Smooth muscle cell (in vitro differentiated cells): ENCODE results near the gene SLC66A2. TPM values are rescaled to one million over a fixed set of nuclear protein-coding genes. Genes with fewer than 3 reads are reported as not detected.

Source experiments
- DNase-seq: peaks from one replicate; lab custom pipeline; 2025; ENCODE audit not compliant: unreplicated experiment; lab: John Stamatoyannopoulos, UW
- H2AFZ ChIP-seq: fragments of 200-600 bp; sonication (generic); 2 replicates; pipeline ENCODE4 v1.6.0; 2016; ENCODE audit warnings: antibody characterized with exemption, low read depth, mild to moderate bottlenecking
- H3F3A ChIP-seq: fragments of 200-600 bp; sonication (generic); 2 replicates; pipeline ENCODE4 v1.6.0; 2017; ENCODE audit warnings: antibody characterized with exemption, low read depth
- H3K27ac ChIP-seq: fragments of 200-600 bp; sonication (generic); 2 replicates; pipeline ENCODE4 v1.5.1; 2016; ENCODE audit warnings: low read depth, mild to moderate bottlenecking
- H3K27me3 ChIP-seq: fragments of 200-600 bp; sonication (generic); 2 replicates; pipeline ENCODE4 v1.6.1; 2016; ENCODE audit warnings: low read depth, mild to moderate bottlenecking
- H3K36me3 ChIP-seq: fragments of 200-600 bp; sonication (generic); 2 replicates; pipeline ENCODE4 v1.5.1; 2016; ENCODE audit warnings: low read depth
- H3K4me1 ChIP-seq: fragments of 200-600 bp; sonication (generic); 2 replicates; pipeline ENCODE4 v1.5.1; 2016; ENCODE audit warnings: low read depth
- H3K4me2 ChIP-seq: fragments of 200-600 bp; sonication (generic); 2 replicates; pipeline ENCODE4 v1.6.0; 2016; ENCODE audit warnings: mild to moderate bottlenecking
- H3K4me3 ChIP-seq: fragments of 200-600 bp; sonication (generic); 2 replicates; pipeline ENCODE4 v1.5.1; 2016; ENCODE audit warnings: mild to moderate bottlenecking
- H3K79me2 ChIP-seq: fragments of 200-600 bp; sonication (generic); 2 replicates; pipeline ENCODE4 v1.6.0; 2016; ENCODE audit warnings: low read depth, mild to moderate bottlenecking
- H3K9ac ChIP-seq: fragments of 200-600 bp; sonication (generic); 2 replicates; pipeline ENCODE4 v1.6.0; 2016; ENCODE audit warnings: low read depth
- H3K9me3 ChIP-seq: fragments of 200-600 bp; sonication (generic); replicated peaks from 2 replicates; pipeline ENCODE4 v1.5.1; 2016; ENCODE audit warnings: low read depth
- H4K20me1 ChIP-seq: fragments of 200-600 bp; sonication (generic); 2 replicates; pipeline ENCODE4 v1.6.0; 2016; ENCODE audit warnings: low read depth
- CTCF ChIP-seq: fragments of 200-600 bp; sonication (generic); IDR thresholded peaks from 2 replicates; pipeline ENCODE4 v1.5.1; 2017; ENCODE audit warnings: borderline replicate concordance, mild to moderate bottlenecking, antibody characterized with exemption; ENCODE audit not compliant: insufficient read depth, poor library complexity, severe bottlenecking
- WGBS: methylation state at CpG from one replicate; pipeline ENCODE4 v1.1.7; 2016; ENCODE audit warnings: low lambda C conversion rate; 5-methylcytosine and 5-hydroxymethylcytosine counted together
- polyA plus RNA-seq: library from polyadenylated mRNA; unstranded; fragments of >200 nt; fragmentation: Nextera tagmentation; extraction: Ambion mirVana; gene quantifications from 2 replicates; pipeline ENCODE4 v1.2.1, GENCODE V29; 2016
- total RNA-seq: library from RNA; depleted of rRNA; stranded (reverse); fragments of >200 nt; gene quantifications from 2 replicates; pipeline ENCODE4 v1.2.3, GENCODE V29; 2014

The SLC66A2 gene
- total and polyA plus RNA-seq, 2 experiments from 2014 or later: 23.6 to 37.9 TPM

GRCh38 chr18:79940814-79941472 lies 10.5 kb downstream of the SLC66A2 start:
- no peak overlapping the region for H3K9ac ChIP-seq
- no peak for TF ChIP-seq CTCF
- no peak for DNase-seq
- peaks cover 96% of the 10 kb centered on the region for H4K20me1 ChIP-seq
- WGBS: 95% methylated on average over 17 of the region's 17 CpGs
- no peak overlapping the region for H3K4me3 ChIP-seq
- no peaks in the 10 kb centered on the region for H3F3A ChIP-seq
- peaks cover 69% of the 10 kb centered on the region for H3K79me2 ChIP-seq
- H3K27me3 ChIP-seq: no peaks in the 10 kb centered on the region
- no peaks in the 10 kb centered on the region for H3K4me1 ChIP-seq
- H3K4me2 ChIP-seq: no peak overlapping the region
- H3K9me3 ChIP-seq: no peaks in the 10 kb centered on the region
- no peaks in the 10 kb centered on the region for H3K36me3 ChIP-seq
- H3K27ac ChIP-seq: no peak overlapping the region
- H2AFZ ChIP-seq: no peak overlapping the region

GRCh38 chr18:79940126-79940813 lies 11.2 kb downstream of the SLC66A2 start:
- Histone ChIP-seq H2AFZ (no peak overlapping the region), H3K27ac (no peak overlapping the region), H3K79me2 (peaks cover 69% of the 10 kb centered on the region), H3K4me3 (no peak overlapping the region), H4K20me1 (peaks cover 89% of the 10 kb centered on the region), H3K27me3 (no peaks in the 10 kb centered on the region), H3F3A (no peaks in the 10 kb centered on the region), H3K4me1 (no peaks in the 10 kb centered on the region), H3K9ac (no peak overlapping the region), H3K36me3 (no peaks in the 10 kb centered on the region), H3K9me3 (no peaks in the 10 kb centered on the region), H3K4me2 (no peak overlapping the region)
- WGBS: 97% methylated on average over 18 of the region's 18 CpGs
- no peak for DNase-seq
- no peak for TF ChIP-seq CTCF

GRCh38 chr18:79939096-79939495 lies 12.4 kb downstream of the SLC66A2 start:
- Histone ChIP-seq H3K27ac (no peak overlapping the region), H3K4me3 (no peak overlapping the region), H3F3A (no peaks in the 10 kb centered on the region), H3K27me3 (no peaks in the 10 kb centered on the region), H2AFZ (no peak overlapping the region), H4K20me1 (peaks cover 84% of the 10 kb centered on the region), H3K79me2 (peaks cover 71% of the 10 kb centered on the region), H3K4me2 (no peak overlapping the region), H3K36me3 (no peaks in the 10 kb centered on the region), H3K9ac (no peak overlapping the region), H3K4me1 (no peaks in the 10 kb centered on the region), H3K9me3 (no peaks in the 10 kb centered on the region)
- TF ChIP-seq CTCF: no peak
- 96% methylated on average over 5 of the region's 5 CpGs for WGBS
- no peak for DNase-seq
